ENCODE results near the gene SCYGR7.
"Not testable (repeated sequence)": the region's sequence is repeated elsewhere in the genome, so short reads cannot be mapped to it uniquely, and the experiment has no call there.

Gene SCYGR7, protein sequence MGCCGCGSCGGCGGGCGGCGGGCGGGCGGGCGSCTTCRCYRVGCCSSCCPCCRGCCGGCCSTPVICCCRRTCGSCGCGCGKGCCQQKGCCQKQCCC

DNA sequence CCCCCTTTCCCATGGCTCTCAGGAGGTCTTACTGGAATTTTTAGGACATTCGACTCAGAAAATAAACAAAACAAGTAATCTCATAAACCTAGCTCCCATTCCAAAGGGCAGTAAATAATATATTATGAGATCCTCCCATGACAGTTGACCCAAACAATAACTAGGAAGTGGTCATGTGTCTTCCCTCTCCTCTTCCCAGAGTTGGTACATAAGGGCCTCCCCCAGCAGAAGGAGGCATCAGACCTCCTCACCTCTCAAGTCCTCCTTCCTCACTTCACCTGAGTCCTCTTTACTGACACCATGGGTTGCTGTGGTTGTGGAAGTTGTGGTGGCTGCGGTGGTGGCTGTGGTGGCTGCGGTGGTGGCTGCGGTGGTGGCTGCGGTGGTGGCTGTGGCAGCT is at the start of gene SCYGR7:
TSS of gene SCYGR7 (plus strand) at position 301 of the 400 bp plus-strand sequence. CDS start at position 301, 0 bp downstream.
- FAIRE-seq (no peak), DNase-seq (ENCODE audit: low spot score) (no peak)

DNA sequence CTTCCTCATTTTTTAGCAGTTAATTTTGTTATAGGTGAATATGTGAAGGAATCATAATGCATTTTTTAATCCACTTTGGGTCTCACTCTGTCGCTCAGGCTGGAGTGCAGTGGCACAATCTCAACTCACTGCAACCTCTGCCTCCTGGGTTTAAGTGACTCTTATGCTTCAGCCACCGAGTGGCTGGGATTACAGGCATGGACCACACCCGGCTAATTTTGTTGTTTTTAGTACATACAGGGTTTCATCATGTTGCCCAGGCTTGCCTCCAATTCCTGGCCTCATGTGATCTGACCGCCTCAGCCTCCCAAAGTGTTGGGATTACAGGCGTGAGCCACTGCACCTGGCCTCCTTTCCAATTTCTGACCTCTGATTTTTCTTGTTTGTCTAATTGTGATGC is 43.9 kb upstream of the SCYGR7 start:
- DNase-seq (ENCODE audit: low spot score) (no peak), FAIRE-seq (no peak)

DNA sequence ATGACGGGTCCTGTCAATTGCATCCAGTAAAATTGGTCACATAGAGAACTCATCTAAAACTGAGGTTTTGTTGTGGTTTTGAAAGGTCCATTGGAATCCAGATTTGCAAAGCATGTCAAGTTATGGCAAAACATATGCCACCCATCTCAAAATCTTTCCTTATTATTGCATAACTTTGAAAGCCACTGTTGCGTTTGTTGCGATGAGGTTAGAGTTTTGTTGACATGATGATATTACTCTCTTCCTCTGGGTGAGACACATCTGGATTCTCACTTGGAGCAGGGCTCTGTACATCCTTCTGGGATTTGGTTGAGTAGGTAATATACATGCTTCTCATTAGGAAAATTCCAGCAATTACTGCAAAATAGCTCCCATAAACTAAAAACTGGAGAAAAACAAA is 40.9 kb upstream of the SCYGR7 start:
- FAIRE-seq, result no peak
- DNase-seq (ENCODE audit: low spot score), result no peak

DNA sequence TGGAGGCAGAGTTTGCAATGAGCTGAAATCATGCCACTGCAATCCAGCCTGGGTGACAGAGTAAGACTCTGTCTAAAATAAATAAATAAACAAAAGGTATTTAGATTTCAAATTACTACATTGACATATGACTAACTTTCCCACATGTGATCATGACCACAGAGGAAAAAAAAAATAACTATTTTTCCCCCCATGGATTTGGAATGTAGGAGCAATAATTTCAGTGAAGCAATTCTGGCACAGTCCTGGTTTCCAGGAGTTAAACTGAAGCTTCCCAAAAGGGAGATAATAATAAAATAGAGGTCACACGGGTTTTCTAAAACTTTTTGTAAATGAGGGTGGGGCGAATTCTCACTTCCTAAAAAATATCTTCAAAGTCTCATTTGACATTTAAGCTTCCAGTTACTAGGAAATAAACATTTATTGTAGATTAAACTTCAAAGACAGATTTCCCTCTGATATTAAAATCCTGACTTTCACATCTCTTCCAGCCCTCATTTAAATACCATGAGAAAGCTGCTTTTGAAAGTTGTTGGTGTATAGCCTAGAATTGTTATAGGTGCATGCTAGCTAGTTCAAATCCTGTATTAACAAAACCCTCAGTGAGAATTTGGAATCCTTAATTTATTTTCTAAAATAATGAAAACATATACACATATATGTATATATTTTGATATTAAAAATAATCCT is 31.0 kb upstream of the SCYGR7 start:
- no peak for FAIRE-seq

DNA sequence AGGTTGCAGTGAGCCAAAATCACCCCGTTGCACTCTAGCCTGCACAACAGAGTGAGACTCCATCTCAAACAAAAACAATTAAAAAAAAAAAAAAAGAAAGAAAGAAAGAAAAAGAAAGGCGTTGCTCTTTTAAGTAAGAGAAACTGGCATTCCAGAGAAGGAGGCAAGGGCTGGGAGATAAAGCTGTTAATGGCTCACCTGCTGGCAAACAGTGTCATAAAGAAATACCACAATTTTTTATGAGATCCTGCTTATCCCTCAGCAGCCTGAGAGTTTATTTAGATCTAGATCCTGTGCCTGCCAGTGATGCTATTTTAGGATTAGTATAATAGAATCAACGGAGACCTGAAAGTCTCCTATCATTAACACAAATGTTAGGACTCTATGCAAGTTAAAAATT is 26.6 kb upstream of the SCYGR7 start:
- FAIRE-seq, result no peak
- no peak for DNase-seq (ENCODE audit: low spot score)

More for the DNA sequence above, 31.0 kb upstream of the SCYGR7 start:
- no peak for DNase-seq (ENCODE audit: low spot score)

DNA sequence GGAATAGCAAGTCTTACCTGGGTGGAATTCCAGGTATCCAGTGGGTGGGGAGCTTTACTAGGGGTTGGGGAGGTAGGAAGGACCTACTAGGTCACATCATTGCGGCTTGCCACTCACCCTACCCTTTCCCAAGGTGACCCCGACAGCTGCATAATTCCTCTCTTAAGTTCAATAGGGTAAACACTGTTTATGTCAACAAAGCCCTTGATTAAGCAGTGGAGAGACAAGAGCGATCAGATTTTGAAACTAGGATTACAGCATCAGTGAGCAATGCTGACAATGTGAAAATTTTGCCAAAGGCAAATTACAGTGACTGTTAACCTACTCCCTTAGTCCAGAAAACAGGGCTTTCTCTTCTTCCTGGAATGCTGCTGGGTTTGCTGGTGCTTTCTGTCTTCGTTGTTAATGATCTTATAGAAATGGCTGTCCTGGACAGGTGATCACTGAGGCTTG is 24.8 kb upstream of the SCYGR7 start:
- DNase-seq (ENCODE audit: low spot score) (no peak), FAIRE-seq (no peak)

DNA sequence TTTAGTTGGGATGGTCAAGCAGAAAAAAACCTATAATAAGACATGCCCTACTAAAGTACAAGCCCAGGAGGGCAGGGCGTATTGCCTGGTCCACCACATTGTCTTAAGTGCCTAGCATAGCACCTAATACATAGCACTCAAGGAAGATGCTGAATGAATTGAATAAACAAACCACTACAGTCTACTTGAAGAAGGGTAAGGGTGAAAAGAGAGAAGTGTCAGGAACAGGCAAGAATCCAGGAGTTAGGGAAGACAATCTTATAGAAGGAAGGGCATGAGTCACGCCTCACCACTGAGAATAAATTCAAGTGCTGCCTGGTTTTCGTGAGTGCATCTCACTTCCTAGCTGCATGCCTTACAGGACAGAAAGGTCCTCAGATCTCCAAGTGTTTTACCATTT is 24.2 kb upstream of the SCYGR7 start:
- DNase-seq (ENCODE audit: low spot score) (no peak), FAIRE-seq (no peak)

DNA sequence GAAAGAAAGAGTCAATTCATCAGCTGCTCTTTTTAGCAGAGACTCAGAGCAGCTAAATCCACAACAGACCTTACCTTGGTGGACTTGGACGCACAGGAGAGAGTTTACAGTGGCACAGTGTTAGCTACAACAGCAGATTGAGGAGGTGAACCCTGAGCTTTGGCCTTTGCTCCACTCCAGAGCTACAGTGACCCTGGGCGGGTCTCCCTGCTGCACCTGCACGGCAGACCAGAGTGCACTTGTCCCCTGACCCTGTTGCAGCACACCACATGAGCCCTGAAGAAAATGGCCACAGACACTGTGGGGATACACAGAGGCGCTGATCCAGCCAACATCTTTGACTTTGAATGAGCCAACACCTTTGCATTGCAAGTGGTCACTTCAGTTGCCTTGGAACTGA is 21.3 kb upstream of the SCYGR7 start:
- FAIRE-seq (no peak), DNase-seq (ENCODE audit: low spot score) (no peak)

DNA sequence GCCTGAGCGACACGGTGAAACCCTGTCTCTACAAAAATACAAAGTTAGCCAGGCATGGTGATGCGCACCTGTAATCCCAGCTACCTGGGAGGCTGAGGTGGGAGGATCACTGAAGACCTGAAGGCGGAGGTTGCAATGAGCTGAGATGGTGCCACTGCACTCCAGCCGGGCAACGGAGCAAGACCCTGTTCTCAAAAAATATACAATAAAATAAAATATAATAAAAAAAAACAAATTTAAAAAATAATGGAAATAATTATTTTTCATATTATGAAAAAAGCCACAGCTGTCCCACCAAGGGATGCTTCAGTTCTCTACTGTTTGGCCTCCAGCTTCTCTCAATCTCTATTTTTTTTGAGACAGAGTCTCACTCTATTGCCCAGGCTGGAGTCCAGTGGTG is 20.7 kb upstream of the SCYGR7 start:
- DNase-seq (ENCODE audit: low spot score) (no peak), FAIRE-seq (no peak)

DNA sequence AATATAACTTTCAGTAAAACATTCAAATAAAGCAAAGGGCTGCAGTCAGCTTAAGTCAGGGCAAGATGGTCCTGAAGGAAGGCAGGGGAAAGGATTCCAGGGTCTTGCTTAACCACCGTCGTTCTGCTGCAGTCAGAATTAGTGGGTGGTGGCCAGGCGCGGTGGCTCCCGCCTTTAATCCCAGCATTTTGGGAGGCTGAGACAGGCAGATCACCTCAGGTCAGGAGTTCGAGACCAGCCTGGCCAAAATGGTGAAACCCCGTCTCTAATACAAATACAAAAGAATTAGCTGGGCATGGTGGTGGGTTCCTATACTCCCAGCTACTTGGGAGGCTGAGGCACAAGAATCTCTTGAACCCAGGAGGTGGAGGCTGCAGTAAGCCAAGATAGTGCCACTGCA is 17.1 kb upstream of the SCYGR7 start:
- FAIRE-seq, result no peak
- DNase-seq (ENCODE audit: low spot score), result no peak

DNA sequence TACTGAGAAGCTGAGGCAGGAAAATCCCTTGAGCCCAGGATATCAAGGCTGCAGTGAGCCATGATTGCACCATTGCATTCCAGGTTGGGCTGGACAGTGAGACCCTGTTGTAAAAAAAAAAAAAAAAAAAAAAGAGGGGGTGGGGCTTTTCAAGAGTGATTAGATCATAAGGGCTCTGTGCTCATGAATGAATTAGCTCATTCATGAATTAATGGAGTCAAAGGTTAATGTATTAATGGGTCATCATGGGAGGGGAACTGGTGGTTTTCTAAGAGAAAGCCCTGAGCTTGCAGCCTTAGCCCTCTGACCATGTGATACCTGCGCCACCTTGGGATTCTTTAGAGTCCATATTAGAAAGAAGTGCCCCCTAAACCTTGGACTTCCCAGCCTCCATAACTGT is 14.8 kb upstream of the SCYGR7 start:
- no peak for FAIRE-seq
- DNase-seq (ENCODE audit: low spot score), result no peak

DNA sequence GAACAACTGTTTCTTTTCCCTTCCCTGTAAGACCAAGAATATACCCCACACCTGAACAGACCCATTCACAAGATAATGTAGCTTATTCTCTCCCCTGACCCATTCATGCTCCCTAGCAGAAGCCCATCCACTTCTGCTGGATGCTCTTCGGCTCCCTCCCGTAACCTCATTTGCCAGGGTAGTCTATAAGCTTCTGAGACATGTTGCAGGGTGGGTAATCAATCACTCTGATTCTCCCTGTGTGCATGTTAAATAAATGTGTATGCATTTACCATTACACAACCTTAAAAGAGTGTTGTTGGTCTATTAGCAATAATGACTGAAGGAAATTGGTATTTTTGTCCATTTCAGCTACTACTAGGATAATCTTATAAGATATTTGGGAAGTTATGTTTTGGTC is 11.6 kb upstream of the SCYGR7 start:
- DNase-seq (ENCODE audit: low spot score), result no peak
- no peak for FAIRE-seq

DNA sequence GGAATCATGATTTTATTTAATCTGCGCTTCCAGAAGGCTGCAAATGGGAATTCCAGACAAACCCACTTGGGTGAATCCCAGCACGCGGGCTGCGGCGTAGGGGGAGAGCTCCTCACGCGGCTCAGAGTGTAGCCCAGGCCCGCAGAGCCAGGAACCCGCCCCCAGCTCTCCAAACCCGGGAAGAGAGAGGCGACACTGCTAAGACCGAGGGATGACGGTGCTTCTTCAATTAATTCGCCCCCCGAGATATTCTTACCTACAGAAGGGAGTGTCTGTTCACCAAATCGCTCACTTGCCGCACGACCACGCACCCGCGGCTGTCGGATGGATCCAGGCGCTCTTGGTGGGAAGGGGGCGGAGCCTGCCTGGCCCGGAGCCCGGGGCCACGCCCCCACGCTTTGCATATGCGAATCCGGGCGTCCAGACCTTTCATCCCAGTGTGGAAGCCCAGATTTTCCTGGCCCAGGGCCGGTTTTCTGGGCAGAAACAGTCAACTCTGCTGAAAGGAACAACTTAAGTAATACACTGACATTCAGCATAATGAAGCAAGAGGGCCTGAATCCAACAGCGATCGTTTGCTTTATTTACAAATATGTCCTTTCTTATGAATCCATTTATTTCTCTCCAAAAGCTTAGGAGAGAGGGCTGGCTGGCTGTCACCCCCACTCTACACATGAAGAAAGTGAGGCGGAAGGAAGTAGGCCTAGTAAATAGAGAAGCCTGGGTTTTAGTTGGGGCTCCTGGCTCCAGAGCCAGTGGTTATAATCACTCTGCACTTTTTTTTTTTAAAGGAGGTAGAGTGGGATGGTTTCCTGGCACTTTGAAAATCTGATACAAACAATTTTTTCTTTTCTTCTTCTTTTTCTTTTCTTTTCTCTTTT is 10.2 kb upstream of the SCYGR7 start, which contains the start of gene SLC19A3:
TSS of gene SLC19A3 (minus strand) at position 342 of the 881 bp plus-strand sequence. CDS start 15,710 bp downstream, outside the sequence.
- DNase-seq (ENCODE audit: low spot score) (no peak), FAIRE-seq (no peak)

DNA sequence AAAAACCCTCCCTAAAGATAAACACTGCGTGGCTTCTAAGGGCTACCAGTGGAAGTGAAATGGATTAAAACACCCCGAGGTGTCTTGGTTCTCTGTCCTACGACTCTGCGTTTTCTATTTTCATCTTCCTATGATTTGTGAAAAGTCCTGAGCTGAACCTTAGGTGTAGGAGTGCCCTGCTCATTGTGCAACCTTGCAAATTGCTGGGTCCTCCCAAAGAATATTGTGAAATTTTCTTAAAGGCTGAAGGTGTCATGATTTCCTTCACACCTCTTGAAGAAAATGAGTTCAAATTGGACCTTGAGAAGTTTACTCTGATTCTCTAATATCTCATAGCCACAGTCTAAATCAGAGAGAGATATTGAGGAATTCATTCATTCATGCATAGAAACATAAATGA is 8.5 kb upstream of the SCYGR7 start:
- DNase-seq (ENCODE audit: low spot score) (no peak), FAIRE-seq (no peak)

DNA sequence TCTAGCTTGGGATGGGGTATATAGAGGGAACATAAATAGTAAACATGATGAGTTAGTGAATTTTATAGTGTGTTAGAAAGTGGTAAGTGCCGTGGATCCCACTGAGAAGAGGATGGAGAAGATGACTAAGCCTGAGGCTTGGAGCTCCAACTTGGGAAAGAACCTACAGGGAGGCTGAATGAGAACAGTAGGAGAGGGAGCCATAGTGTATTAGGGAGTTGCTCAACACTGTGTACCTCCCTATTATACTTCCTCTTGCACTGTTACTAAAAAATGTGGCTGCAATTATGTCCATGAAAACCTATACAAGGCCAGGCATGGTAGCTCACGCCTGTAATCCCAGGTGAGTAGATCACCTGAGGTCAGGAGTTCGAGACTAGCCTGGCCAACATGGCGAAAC is 7.5 kb upstream of the SCYGR7 start:
- DNase-seq (ENCODE audit: low spot score) (no peak), FAIRE-seq (no peak)

DNA sequence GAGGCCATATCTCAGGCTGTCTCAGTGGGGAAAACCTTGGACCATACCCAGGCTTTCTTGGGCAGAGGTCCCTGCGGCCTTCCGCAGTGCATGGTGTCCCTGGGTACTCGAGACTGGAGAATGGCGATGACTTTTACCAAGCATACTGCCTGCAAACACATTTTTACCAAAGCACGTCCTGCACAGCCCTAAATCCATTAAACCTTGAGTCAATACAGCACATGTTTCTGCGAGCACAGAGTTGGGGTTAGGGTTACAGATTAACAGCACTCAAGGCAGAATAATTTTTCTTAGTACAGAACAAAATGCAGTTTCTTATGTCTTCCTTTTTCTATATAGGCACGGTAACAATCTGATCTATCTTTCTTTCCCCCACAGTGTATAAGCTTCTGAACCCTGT is 5.3 kb upstream of the SCYGR7 start:
- not testable (repeated sequence) for DNase-seq (ENCODE audit: low spot score); FAIRE-seq

DNA sequence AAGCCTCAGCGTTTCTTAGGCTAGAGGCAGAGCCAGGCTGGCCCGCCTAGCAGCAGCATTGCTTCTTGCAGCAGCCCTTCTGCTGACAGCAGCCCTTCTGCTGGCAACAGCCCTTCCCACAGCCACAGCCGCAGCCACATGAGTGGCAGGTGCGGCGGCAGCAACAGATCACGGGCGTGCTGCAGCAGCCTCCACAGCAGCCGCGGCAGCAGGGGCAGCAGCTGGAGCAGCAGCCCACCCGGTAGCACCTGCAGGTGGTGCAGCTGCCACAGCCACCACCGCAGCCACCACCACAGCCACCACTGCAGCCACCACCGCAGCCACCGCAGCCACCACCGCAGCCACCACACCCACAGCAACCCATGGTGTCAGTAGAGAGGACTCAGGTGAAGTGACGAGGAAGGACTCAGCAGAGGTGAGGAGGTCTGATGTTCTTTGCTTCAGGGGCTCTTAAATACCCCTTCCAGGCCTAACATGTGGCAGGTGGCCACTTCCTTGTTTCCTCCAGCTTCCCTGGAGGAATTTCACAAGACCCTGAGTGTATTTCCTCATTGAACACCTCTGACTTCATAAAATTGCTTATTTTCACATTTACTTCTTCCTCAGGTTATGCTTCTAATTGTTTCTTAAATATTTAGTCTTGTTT is 3.6 kb upstream of the SCYGR7 start, which contains the start of gene SCYGR6:
TSS of gene SCYGR6 (minus strand) at position 364 of the 646 bp plus-strand sequence. CDS start at position 364, 0 bp downstream.
- DNase-seq (ENCODE audit: low spot score) (no peak), FAIRE-seq (no peak)

DNA sequence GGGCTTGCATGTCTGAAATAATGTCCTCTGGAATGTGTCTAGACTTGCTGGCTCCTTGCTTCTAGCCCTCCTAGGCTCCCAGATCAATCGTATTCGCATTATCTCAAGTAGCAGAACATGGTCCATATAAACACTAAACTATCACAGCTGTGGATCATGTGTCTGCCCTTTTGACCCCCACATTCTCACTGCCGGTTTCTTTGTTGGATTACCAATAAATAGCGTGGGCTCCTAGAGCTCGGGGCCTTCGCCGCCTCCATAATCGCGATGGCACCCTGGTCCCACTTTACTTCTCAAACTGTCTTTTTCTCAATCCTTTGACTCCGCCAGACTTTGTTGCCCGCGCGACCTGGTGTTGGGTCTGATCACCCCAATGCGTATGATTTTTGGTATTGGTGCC is 11.2 kb downstream of the SCYGR7 start:
- no peak for FAIRE-seq
- DNase-seq (ENCODE audit: low spot score), result no peak

DNA sequence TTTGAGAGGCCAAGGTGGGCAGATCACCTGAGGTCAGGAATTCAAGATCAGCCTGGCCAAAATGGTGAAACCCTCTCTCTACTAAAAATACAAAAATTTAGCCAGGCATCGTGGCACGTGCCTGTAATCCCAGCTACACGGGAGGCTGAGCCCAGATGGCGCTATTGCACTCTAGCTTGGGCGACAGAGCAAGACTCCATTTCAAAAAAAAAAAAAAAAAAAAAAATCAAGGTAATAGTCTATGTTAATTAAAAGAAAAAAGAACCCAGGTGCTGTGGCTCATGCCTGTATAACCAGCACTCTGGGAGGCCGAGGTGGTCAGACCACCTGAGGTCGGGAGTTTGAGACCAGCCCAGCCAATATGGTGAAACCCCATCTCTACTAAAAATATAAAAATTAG is 12.6 kb downstream of the SCYGR7 start:
- not testable (repeated sequence) for FAIRE-seq; DNase-seq (ENCODE audit: low spot score)

DNA sequence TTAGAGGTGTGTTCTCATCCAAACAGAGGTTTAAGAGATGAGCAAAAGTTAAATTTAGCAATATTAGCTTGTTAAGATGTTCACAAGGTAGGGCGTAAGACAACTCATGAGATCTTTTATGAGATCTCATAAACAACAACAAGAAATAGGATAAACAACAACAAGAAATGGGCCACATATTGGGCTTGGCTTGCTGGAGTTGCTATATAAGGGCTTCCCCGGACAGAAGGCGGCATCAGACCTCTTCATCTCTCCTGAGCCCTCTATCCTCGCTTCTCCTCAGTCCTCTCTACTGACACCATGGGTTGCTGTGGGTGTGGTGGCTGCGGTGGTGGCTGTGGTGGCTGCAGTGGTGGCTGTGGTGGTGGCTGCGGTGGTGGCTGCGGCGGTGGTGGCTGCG is 17.5 kb downstream of the SCYGR7 start, which contains the start of gene SCYGR8:
TSS of gene SCYGR8 (plus strand) at position 301 of the 400 bp plus-strand sequence. CDS start at position 301, 0 bp downstream.
- no peak for FAIRE-seq

DNA sequence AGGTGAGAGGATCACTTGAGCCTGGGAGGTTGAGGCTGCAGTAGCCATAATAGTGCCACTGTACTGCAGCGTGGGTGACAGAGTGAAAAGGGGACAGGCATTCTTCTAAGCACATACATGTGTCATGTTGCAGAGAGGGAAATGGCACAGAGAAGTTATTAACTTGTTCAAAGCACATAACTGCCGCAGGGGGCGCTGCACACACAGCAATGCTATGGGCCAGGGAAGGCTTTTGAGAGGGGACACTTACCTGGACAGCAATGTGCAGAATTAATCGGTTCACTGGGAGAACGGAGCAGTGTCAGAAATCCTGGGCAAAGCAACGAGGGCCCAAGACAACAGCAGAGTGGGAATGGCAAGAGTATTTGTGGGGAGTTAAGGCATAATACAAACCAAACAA is 19.9 kb downstream of the SCYGR7 start:
- DNase-seq (ENCODE audit: low spot score) (no peak), FAIRE-seq (no peak)

More for the DNA sequence above, 17.5 kb downstream of the SCYGR7 start, which contains the start of gene SCYGR8:
- no peak for DNase-seq (ENCODE audit: low spot score)

Measured in RCC 7860 (cell line).